ENCODE data around the gene POGZ. TPM values are rescaled to one million over a fixed set of nuclear protein-coding genes. Genes with fewer than 3 reads are reported as not detected.

The POGZ gene
- polyA plus RNA-seq, 2 of the 4 experiments (the other 2 are of a cell fraction): 20.8 to 44.1 TPM

DNA sequence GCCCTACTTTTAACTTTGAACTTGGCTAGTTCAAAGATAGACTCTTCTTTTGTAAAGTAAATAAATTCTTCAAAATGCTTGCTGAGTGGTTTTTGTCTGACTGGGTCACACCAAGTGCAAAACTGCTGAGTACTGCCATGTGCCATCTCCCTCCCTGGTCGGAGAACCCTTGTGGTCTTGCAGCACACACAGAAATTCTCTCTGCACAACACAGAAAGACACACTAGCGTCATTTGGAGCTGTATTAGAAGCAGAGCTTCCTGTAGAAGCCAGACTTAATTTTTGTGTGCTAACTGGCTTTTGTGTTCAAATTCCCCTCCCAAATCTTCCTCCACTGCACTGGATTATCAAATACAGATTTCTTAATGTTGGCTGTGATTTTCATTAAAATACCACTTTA is 57.4 kb downstream of the POGZ start:
- POLR2A ChIA-PET: no interaction called here
- TF ChIP-seq POLR2AphosphoS2 (conservative IDR thresholded peaks at IDR 0.05; ENCODE audit: low read length) (no peak; the same call in 1 of the 2 replicates), HEYL (CRISPR knock-in tag; IDR thresholded peaks at IDR 0.05) (no peak), CBX8 (IDR thresholded peaks at IDR 0.05) (no peak), MAZ (IDR thresholded peaks at IDR 0.05; ENCODE audit: borderline replicate concordance, low read depth, low read length) (no peak), ZC3H11A (IDR thresholded peaks at IDR 0.05) (no peak), FOSL2 (IDR thresholded peaks at IDR 0.05) (no peak), FOSL2 (CRISPR knock-in tag; IDR thresholded peaks at IDR 0.05) (no peak), SMC3 (IDR thresholded peaks at IDR 0.05) (no peak), RAD21 (conservative IDR thresholded peaks at IDR 0.05 in 1 of 2, IDR thresholded peaks at IDR 0.05 in 1 of 2) (no peak), RFX5 (IDR thresholded peaks at IDR 0.05) (no peak), RCOR1 (IDR thresholded peaks at IDR 0.05; ENCODE audit: low read depth, low read length) (no peak)
- TF ChIP-seq, protein P1, sequence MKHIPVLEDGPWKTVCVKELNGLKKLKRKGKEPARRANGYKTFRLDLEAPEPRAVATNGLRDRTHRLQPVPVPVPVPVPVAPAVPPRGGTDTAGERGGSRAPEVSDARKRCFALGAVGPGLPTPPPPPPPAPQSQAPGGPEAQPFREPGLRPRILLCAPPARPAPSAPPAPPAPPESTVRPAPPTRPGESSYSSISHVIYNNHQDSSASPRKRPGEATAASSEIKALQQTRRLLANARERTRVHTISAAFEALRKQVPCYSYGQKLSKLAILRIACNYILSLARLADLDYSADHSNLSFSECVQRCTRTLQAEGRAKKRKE (CRISPR knock-in tag; IDR thresholded peaks at IDR 0.05; ENCODE audit: low read depth): no peak
- TF ChIP-seq, protein P2, sequence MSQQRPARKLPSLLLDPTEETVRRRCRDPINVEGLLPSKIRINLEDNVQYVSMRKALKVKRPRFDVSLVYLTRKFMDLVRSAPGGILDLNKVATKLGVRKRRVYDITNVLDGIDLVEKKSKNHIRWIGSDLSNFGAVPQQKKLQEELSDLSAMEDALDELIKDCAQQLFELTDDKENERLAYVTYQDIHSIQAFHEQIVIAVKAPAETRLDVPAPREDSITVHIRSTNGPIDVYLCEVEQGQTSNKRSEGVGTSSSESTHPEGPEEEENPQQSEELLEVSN (IDR thresholded peaks at IDR 0.05; ENCODE audit: borderline replicate concordance, low read depth): no peak
- FAIRE-seq (no peak), ATAC-seq (no peak), DNase-seq (ENCODE audit: low read depth in 1 of 2, low spot score in 1 of 2) (no peak)
- no peak overlapping the region for H3K4me2 ChIP-seq
- CTCF ChIA-PET: interaction anchor here (1.1 to 1.9 kb wide), 3 partner anchors 58 to 101 kb away, joined by 3 to 8 read pairs (median 4); partner anchors contain the start of gene POGZ
- WGBS (ENCODE audit: missing lambda C conversion rate): 100% methylated on average over 2 of the region's 2 CpGs
- H3K9me3 ChIP-seq: no peaks in the 10 kb centered on the region
- peaks cover 16% of the 10 kb centered on the region for H3K4me1 ChIP-seq
- H3K27ac ChIP-seq: no peak overlapping the region
- H3K4me3 ChIP-seq: no peak overlapping the region

DNA sequence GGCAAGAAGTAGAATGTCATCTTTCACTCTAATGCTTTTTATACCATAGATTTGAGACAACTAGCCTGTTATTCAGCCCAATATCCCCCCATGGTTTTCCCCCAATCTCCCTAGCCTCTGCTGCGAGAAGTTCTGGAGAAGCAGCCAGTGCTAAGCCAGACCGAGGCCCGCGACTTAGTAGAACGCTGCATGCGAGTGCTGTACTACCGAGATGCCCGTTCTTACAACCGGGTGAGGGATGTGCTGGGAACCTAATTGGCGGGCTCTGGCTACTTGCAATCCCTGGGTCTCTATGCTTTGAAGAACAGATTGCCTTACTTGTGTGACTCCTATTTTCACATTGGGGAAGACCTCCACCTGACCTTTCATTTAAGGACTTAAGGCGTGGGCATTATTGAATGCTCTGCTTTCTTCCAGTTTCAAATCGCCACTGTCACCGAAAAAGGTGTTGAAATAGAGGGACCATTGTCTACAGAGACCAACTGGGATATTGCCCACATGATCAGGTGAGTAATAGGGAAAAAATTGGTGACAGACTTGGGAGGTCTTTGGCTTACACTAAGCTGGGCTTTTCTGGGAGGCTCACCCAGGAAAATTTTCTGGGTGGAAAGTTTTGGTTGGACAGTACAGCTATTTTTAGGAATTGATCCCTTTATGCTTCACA is 58.0 kb downstream of the POGZ start:
- no peak for DNase-seq (ENCODE audit: low read depth in 1 of 2, low spot score in 1 of 2)

More for the DNA sequence above, 58.0 kb downstream of the POGZ start:
- TF ChIP-seq ZC3H11A (IDR thresholded peaks at IDR 0.05): no peak
- no peak for TF ChIP-seq RCOR1 (IDR thresholded peaks at IDR 0.05; ENCODE audit: low read depth, low read length)
- TF ChIP-seq EHF (CRISPR knock-in tag; IDR thresholded peaks at IDR 0.05): no peak
- no peak for TF ChIP-seq CEBPB (IDR thresholded peaks at IDR 0.05)
- no peak for TF ChIP-seq GATA3 (IDR thresholded peaks at IDR 0.05; ENCODE audit: borderline replicate concordance)
- TF ChIP-seq, protein P3, sequence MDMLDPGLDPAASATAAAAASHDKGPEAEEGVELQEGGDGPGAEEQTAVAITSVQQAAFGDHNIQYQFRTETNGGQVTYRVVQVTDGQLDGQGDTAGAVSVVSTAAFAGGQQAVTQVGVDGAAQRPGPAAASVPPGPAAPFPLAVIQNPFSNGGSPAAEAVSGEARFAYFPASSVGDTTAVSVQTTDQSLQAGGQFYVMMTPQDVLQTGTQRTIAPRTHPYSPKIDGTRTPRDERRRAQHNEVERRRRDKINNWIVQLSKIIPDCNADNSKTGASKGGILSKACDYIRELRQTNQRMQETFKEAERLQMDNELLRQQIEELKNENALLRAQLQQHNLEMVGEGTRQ (IDR thresholded peaks at IDR 0.05): no peak
- no peak for TF ChIP-seq SMC3 (IDR thresholded peaks at IDR 0.05)
- no peak for TF ChIP-seq MAFK (IDR thresholded peaks at IDR 0.05; ENCODE audit: partially characterized antibody)
- TF ChIP-seq KDM5A (IDR thresholded peaks at IDR 0.05): no peak
- TF ChIP-seq, protein P4, sequence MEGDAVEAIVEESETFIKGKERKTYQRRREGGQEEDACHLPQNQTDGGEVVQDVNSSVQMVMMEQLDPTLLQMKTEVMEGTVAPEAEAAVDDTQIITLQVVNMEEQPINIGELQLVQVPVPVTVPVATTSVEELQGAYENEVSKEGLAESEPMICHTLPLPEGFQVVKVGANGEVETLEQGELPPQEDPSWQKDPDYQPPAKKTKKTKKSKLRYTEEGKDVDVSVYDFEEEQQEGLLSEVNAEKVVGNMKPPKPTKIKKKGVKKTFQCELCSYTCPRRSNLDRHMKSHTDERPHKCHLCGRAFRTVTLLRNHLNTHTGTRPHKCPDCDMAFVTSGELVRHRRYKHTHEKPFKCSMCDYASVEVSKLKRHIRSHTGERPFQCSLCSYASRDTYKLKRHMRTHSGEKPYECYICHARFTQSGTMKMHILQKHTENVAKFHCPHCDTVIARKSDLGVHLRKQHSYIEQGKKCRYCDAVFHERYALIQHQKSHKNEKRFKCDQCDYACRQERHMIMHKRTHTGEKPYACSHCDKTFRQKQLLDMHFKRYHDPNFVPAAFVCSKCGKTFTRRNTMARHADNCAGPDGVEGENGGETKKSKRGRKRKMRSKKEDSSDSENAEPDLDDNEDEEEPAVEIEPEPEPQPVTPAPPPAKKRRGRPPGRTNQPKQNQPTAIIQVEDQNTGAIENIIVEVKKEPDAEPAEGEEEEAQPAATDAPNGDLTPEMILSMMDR (IDR thresholded peaks at IDR 0.05): no peak
- no peak for TF ChIP-seq HOXA7 (CRISPR knock-in tag; IDR thresholded peaks at IDR 0.05)
- no peak for TF ChIP-seq EP300 (IDR thresholded peaks at IDR 0.05)
- no peak for TF ChIP-seq ZSCAN20 (CRISPR knock-in tag; IDR thresholded peaks at IDR 0.05)
- TF ChIP-seq FOSB (CRISPR knock-in tag; IDR thresholded peaks at IDR 0.05): no peak
- POLR2A ChIA-PET: interaction anchor here (1.3 to 1.4 kb wide), 2 partner anchors 90 to 362 kb away, joined by 3 to 4 read pairs; partner anchors contain the start of gene MRPL9
- FAIRE-seq (no peak), ATAC-seq (no peak)
- H3K27ac ChIP-seq: no peak overlapping the region
- H3K4me2 ChIP-seq: peak overlapping the region; percentile 92
- peaks cover 16% of the 10 kb centered on the region for H3K4me1 ChIP-seq
- 92% methylated on average over 13 of the region's 13 CpGs for WGBS (ENCODE audit: missing lambda C conversion rate)
- CTCF ChIA-PET: interaction anchor here (1.0 to 4.4 kb wide), 6 partner anchors 17 to 334 kb away, joined by 4 to 32 read pairs (median 6); no protein-coding TSS in a partner anchor
- H3K9me3 ChIP-seq: no peaks in the 10 kb centered on the region
- peak overlapping the region; percentile 69; the same call in 1 of the 3 replicates for H3K4me3 ChIP-seq
